Endothelial cell (in vitro differentiated cells): ENCODE results near the gene MARCHF6. TPM values are rescaled to one million over a fixed set of nuclear protein-coding genes. Genes with fewer than 3 reads are reported as not detected.
"Not testable (repeated sequence)": the region's sequence is repeated elsewhere in the genome, so short reads cannot be mapped to it uniquely, and the experiment has no call there.

ENCODE experiments used
- DNase-seq: peaks from one replicate; pipeline ENCODE4 v3.0.0; 2021; ENCODE audit warnings: low spot score
- H3K27ac Mint-ChIP-seq: one replicate; pipeline ENCODE4 v1.8.0; 2021; ENCODE audit warnings: mixed read lengths, inconsistent platforms; ENCODE audit not compliant: unreplicated experiment
- H3K27me3 Mint-ChIP-seq: one replicate; pipeline ENCODE4 v1.8.0; 2021; ENCODE audit warnings: mild to moderate bottlenecking, moderate library complexity, mixed read lengths, inconsistent platforms; ENCODE audit not compliant: unreplicated experiment
- H3K36me3 Mint-ChIP-seq: one replicate; pipeline ENCODE4 v1.8.0; 2021; ENCODE audit warnings: mild to moderate bottlenecking, low read depth, mixed read lengths, inconsistent platforms; ENCODE audit not compliant: unreplicated experiment
- H3K4me1 Mint-ChIP-seq: one replicate; pipeline ENCODE4 v1.8.0; 2021; ENCODE audit warnings: mild to moderate bottlenecking, mixed read lengths, inconsistent platforms; ENCODE audit not compliant: unreplicated experiment
- H3K4me3 Mint-ChIP-seq: one replicate; pipeline ENCODE4 v1.8.0; 2021; ENCODE audit warnings: mild to moderate bottlenecking, mixed read lengths, inconsistent platforms; ENCODE audit not compliant: unreplicated experiment
- H3K9me3 Mint-ChIP-seq: one replicate; pipeline ENCODE4 v1.8.0; 2021; ENCODE audit warnings: mixed read lengths, inconsistent platforms; ENCODE audit not compliant: unreplicated experiment
- total RNA-seq: library from RNA; stranded (reverse); fragmentation: NEBNext Ultra II Directional; extraction: Animal tissue kit (Norgen Biotek cat#: 25700); gene quantifications from one replicate; pipeline ENCODE4 v1.2.1, GENCODE V29; 2021; ENCODE audit not compliant: unreplicated experiment
- TF ChIP-seq, protein P1 (sequence below): fragments of 200-600 bp; sonication (generic); IDR thresholded peaks from one replicate; pipeline ENCODE4 v1.5.0; 2021; ENCODE audit warnings: antibody characterized with exemption; ENCODE audit not compliant: unreplicated experiment

The MARCHF6 gene
- total RNA-seq, 1 donor from 2014 or later = 162 TPM

DNA sequence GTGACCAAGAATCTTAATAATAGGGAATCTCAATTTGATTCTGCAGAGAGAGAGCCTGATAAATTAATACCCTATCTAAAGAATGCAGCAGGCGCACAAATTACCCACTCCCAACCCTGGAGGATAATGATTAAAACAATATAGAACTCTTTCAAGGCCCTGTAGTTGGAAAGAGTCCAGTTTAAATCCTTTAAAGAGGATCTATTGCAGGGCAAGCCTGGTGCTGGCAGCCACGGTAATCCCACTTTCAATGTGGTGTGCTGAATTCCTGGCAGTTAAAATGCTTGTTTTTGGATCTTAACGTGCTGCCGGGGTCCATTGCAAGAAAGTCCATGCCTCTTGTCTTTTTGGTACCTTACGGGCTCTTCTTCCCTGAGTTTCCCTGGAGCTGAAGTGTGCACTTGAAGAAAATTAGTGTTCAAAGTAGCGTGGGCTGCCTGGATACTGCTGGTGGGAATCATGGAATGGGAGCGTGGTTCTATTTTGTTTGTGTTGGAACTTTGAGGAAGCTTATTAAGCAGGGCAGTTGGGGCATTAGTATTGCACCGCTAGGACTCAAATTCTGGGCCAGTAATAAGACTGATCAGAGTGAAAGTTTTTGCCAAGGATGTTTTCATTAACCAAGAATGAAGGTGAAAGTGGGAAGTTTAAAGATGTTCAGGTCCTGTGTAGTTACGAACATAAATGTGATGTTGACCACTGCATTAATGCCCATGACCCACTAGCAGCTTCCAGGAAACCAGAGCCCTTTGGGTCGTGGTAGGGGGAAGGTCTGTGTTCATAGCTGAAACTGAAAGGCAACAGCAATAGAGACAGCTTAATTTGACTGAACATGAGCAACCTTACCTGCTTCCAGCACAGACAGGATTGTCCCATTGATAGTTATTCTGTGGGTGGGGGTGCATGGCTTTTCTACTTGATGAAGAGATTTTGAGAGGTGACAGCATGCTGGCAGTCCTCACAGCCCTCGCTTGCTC, 20.8 kb downstream of the MARCHF6 start:
- Mint-ChIP-seq H3K27ac (peak overlapping the region; percentile 52), H3K27me3 (peaks cover 7% of the 10 kb centered on the region)

DNA sequence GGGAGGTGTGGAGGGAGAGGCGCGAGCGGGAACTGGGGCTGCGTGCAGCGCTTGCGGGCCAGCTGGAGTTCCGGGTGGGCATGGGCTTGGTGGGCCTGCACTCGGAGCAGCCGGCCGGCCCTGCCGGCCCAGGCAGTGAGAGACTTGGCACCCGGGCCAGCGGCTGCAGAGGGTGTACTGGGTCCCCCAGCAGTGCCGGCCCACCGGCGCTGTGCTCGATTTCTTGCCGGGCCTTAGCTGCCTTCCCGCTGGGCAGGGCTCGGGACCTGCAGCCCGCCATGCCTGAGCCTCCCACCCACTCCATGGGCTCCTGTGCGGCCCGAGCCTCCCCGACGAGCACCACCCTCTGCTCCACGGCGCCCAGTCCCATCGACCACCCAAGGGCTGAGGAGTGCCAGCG, 21.7 kb downstream of the MARCHF6 start:
- H3K4me1 Mint-ChIP-seq, DNase-seq, H3K9me3 Mint-ChIP-seq: not testable (repeated sequence)

More for the DNA sequence above, 20.8 kb downstream of the MARCHF6 start:
- DNase-seq = no peak
- TF ChIP-seq, protein P1, sequence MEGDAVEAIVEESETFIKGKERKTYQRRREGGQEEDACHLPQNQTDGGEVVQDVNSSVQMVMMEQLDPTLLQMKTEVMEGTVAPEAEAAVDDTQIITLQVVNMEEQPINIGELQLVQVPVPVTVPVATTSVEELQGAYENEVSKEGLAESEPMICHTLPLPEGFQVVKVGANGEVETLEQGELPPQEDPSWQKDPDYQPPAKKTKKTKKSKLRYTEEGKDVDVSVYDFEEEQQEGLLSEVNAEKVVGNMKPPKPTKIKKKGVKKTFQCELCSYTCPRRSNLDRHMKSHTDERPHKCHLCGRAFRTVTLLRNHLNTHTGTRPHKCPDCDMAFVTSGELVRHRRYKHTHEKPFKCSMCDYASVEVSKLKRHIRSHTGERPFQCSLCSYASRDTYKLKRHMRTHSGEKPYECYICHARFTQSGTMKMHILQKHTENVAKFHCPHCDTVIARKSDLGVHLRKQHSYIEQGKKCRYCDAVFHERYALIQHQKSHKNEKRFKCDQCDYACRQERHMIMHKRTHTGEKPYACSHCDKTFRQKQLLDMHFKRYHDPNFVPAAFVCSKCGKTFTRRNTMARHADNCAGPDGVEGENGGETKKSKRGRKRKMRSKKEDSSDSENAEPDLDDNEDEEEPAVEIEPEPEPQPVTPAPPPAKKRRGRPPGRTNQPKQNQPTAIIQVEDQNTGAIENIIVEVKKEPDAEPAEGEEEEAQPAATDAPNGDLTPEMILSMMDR = no peak
- Mint-ChIP-seq H3K9me3 (no peaks in the 10 kb centered on the region), H3K4me1 (peaks cover 3% of the 10 kb centered on the region), H3K4me3 (no peak overlapping the region), H3K36me3 (peaks cover 26% of the 10 kb centered on the region)

DNA sequence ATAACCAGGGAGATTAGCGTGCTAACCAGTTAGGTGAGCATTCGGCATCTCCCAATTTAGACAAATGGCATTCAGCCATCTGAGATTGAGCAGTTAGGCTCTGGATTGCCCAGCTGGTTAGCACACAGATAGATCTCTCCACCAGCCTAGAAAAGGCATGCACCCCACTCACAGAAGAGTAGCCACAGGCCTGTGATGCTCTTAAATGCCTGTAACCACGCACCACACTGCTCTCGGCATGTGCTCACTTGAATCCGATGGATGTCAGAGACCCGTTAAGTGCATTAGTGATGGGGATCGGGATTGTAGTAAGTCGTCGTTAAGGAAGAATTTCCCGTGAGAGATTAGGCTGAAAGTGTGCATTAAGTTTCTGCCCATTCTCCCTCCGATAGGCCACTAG, 23.0 kb downstream of the MARCHF6 start:
- peaks cover 7% of the 10 kb centered on the region for H3K27me3 Mint-ChIP-seq
- H3K36me3 Mint-ChIP-seq = peaks cover 26% of the 10 kb centered on the region
- H3K9me3 Mint-ChIP-seq = no peaks in the 10 kb centered on the region
- TF ChIP-seq, protein P1 = no peak
- H3K4me1 Mint-ChIP-seq = peaks cover 3% of the 10 kb centered on the region
- no peak for DNase-seq
- H3K4me3 Mint-ChIP-seq = no peak overlapping the region
- no peak overlapping the region for H3K27ac Mint-ChIP-seq

More for the DNA sequence above, 21.7 kb downstream of the MARCHF6 start:
- H3K27me3 Mint-ChIP-seq, H3K4me3 Mint-ChIP-seq, H3K27ac Mint-ChIP-seq: not testable (repeated sequence)
- H3K36me3 Mint-ChIP-seq = peaks cover 26% of the 10 kb centered on the region

DNA sequence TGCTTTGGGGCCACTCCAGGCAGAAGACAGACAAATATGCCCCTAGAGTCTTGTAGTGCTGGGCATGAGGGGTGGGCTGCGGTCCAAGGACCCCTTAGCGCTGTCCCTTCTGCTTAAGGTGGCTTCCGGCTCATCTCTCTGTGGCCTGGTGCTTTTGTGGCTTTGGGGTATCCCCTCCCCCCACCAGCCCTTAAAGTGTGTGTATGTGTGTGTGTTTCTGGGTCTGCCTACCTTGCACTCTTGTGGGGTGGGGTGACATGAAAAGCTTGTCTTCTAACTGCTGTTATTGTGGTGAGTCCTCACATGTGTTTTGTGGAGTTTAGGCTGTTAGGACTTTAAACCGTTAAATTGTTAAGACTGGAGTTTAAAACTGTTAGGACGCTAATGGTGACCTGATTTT, 23.6 kb downstream of the MARCHF6 start:
- H3K9me3 Mint-ChIP-seq = no peaks in the 10 kb centered on the region
- TF ChIP-seq, protein P1 = no peak
- no peak overlapping the region for H3K27ac Mint-ChIP-seq
- no peak overlapping the region for H3K4me3 Mint-ChIP-seq
- H3K36me3 Mint-ChIP-seq = peaks cover 30% of the 10 kb centered on the region
- DNase-seq = no peak
- H3K27me3 Mint-ChIP-seq = peaks cover 7% of the 10 kb centered on the region
- H3K4me1 Mint-ChIP-seq = peaks cover 3% of the 10 kb centered on the region

DNA sequence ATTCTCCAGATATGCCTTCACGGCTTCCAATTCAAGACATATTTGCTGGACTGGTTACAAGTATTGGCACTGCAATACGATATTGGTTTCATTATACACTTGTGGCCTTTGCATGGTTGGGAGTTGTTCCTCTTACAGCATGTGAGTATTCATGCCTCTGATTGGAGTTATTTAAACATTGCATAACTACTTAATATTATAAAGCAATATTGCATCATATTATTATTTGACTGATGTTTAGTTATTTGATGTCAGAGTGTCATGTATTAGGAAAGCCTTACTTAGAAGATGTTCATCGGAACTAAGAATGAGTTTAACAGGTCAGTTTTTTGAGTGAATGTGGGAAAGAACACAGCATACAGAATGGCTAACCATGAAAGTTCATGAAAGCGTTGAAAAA, 28.3 kb downstream of the MARCHF6 start:
- peaks cover 4% of the 10 kb centered on the region for H3K27me3 Mint-ChIP-seq
- H3K36me3 Mint-ChIP-seq = peaks cover 25% of the 10 kb centered on the region
- TF ChIP-seq, protein P1 = no peak
- no peak for DNase-seq
- H3K9me3 Mint-ChIP-seq = no peaks in the 10 kb centered on the region
- no peak overlapping the region for H3K27ac Mint-ChIP-seq
- peak overlapping the region; percentile 29 for H3K4me3 Mint-ChIP-seq
- H3K4me1 Mint-ChIP-seq = peaks cover 9% of the 10 kb centered on the region
